ENCODE measurements around the gene RRAD. TPM values are rescaled to one million over a fixed set of nuclear protein-coding genes. Genes with fewer than 3 reads are reported as not detected.
A peak's percentile ranks its signal among the peaks of the same experiment; 100 is the strongest.

Gene RRAD
- total RNA-seq, 1 donor = 0.72 TPM

- peak; percentile 8 for TF ChIP-seq CTCF (IDR thresholded peaks at IDR 0.05; ENCODE audit: insufficient read depth, low read length)
- peak overlapping the region; percentile 58 for H3K4me3 ChIP-seq (ENCODE audit: low read depth, low read length)
- DNase-seq (ENCODE audit: low read depth) = no peak
These were observed 611 bp downstream of the RRAD start for GRCh38 chr16:66924527-66925321.

- TF ChIP-seq CTCF (IDR thresholded peaks at IDR 0.05; ENCODE audit: insufficient read depth, low read length) = no peak
- H3K4me3 ChIP-seq (ENCODE audit: low read depth, low read length) = no peak overlapping the region
- no peak for DNase-seq (ENCODE audit: low read depth)
These were observed 1.5 kb downstream of the RRAD start for GRCh38 chr16:66923866-66924265.

GRCh38 chr16:66923247-66923731, 2.0 kb downstream of the RRAD start:
- H3K4me3 ChIP-seq (ENCODE audit: low read depth, low read length) = no peak overlapping the region
- TF ChIP-seq CTCF (IDR thresholded peaks at IDR 0.05; ENCODE audit: insufficient read depth, low read length) = no peak
- peak; percentile 77 for DNase-seq (ENCODE audit: low read depth)

- H3K4me3 ChIP-seq (ENCODE audit: low read depth, low read length) = no peak overlapping the region
- no peak for DNase-seq (ENCODE audit: low read depth)
- no peak for TF ChIP-seq CTCF (IDR thresholded peaks at IDR 0.05; ENCODE audit: insufficient read depth, low read length)
These were observed 3.4 kb downstream of the RRAD start for GRCh38 chr16:66921729-66922450.

GRCh38 chr16:66920924-66921680, 4.2 kb downstream of the RRAD start:
- no peak for DNase-seq (ENCODE audit: low read depth)
- no peak for TF ChIP-seq CTCF (IDR thresholded peaks at IDR 0.05; ENCODE audit: insufficient read depth, low read length)
- no peak overlapping the region for H3K4me3 ChIP-seq (ENCODE audit: low read depth, low read length)

GRCh38 chr16:66920299-66920590, 5.1 kb downstream of the RRAD start:
- TF ChIP-seq CTCF (IDR thresholded peaks at IDR 0.05; ENCODE audit: insufficient read depth, low read length) = no peak
- no peak for DNase-seq (ENCODE audit: low read depth)
- no peak overlapping the region for H3K4me3 ChIP-seq (ENCODE audit: low read depth, low read length)
